LNCAP (cell line): Measurements from ENCODE around the gene TBX4.

Experiments used
- TF ChIP-seq, protein P1 (sequence below): fragments of 450-650 bp; IDR thresholded peaks from 2 replicates; pipeline ENCODE4 v1.5.1; 2017; ENCODE audit warnings: mild to moderate bottlenecking

The TBX4 gene

DNA sequence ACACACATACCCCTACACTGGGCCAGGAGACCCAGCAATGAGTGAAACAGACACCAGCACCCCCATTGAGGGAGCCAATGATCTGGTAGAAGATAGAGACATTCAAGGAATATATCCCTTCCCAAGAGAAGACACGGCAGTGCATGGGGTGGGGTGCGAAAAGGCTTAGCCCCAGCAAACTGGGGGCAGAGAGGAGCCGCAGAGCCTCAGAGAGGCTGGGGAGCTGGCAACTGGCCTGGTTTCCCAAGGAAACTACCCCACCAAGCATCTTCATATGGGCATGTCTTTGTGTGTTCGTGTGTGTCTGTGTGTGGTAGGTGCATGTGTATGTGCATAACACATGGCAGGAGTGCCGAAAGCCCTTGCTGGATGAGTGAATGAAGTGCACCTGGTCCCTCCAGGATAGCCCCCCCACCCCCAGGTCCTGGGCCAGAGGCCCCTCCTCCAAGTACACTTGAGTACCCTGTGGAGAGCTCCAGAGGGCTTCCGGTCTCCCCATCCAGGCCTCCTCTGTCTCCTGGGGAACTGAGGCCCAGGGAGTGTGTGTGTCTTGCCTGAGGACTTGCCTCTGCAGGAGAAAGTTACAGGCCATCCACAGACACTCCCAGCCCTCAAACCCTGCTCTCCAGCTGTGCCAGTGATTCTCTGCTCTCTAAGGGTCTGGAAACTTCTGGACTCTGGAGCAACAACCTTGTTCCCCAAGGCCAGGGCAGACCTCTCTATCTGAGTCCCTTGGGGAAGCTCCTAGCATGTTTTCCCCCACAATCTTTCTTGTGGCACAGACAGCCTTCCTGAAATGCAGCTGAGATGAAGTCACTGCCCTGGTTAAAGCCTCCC lies 36.6 kb upstream of the TBX4 start:
- TF ChIP-seq, protein P1, sequence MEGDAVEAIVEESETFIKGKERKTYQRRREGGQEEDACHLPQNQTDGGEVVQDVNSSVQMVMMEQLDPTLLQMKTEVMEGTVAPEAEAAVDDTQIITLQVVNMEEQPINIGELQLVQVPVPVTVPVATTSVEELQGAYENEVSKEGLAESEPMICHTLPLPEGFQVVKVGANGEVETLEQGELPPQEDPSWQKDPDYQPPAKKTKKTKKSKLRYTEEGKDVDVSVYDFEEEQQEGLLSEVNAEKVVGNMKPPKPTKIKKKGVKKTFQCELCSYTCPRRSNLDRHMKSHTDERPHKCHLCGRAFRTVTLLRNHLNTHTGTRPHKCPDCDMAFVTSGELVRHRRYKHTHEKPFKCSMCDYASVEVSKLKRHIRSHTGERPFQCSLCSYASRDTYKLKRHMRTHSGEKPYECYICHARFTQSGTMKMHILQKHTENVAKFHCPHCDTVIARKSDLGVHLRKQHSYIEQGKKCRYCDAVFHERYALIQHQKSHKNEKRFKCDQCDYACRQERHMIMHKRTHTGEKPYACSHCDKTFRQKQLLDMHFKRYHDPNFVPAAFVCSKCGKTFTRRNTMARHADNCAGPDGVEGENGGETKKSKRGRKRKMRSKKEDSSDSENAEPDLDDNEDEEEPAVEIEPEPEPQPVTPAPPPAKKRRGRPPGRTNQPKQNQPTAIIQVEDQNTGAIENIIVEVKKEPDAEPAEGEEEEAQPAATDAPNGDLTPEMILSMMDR: no peak

DNA sequence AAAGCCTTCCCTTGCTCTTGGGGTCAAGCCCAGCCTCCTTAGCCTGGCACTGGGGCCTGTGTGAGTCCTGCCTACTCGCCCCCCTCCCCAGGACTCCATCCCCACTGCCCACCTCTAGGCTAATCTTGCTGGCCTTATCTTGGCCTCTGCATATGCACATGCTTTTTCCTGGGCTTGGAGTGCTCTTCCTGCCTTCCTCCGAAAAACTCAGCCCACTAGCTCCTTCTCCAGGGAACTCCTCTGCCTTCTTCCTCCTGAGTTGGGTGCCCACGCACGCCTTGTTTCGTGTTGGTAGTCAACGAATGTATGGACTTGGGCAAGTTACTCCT lies 36.0 kb upstream of the TBX4 start:
- TF ChIP-seq, protein P1: no peak

DNA sequence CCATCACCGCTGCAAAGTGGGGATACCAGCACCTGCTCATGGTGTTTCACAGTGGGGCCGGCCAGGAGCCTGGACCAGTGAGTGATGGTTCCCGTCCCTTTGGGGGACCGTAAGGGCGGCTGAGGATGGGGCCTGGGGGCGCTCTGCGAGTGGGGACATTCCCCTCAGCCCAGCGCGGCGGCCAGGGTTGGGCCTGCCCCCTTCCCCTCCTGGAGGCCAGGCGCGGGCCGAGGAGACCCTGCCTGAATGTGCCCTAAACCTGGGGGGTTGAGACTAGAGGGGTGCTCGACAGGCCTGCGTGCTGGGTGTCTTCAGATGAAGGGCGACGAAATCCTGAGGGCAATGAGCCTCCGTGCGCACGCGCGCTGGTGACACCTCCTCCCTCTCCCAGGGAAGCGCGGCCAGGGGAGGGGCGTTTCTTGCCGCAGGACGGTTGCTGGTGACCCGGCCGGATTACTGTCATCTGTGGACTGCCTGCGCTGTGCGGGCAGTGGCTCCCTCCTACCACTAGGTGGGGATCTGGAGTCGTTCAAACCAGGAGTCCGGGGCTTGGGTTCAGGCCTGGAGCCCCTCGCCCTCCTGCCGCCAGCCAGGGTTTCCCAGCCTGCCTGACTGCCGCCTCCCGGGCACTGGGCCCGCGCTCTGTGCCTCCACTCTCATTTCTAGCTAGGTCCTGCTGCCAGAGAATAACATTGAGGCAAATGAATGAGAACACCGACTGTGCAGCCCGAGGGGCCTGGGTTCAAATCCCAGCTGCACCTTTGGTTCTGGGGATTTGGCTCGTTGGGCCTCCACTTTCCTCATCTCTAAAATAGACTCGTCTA lies 35.5 kb upstream of the TBX4 start:
- TF ChIP-seq, protein P1: peak; percentile 97

DNA sequence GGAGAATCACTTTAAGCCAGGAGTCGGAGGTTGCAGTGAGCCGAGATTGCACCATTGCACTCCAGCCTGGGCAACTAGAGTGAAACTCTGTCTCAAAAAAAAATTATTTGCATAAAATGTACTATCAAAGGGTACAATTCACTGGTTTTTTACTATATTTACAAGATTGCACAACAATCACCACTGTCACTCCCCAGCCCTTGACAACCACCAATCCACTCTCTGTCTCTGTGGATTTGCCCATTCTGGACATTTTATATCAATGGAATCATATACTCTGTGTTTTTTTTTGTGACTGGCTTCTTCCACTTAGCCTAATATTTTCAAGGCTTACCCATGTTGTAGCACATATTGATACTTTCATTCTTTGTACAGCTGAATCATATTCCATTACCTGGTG lies 33.8 kb upstream of the TBX4 start:
- TF ChIP-seq, protein P1: no peak

DNA sequence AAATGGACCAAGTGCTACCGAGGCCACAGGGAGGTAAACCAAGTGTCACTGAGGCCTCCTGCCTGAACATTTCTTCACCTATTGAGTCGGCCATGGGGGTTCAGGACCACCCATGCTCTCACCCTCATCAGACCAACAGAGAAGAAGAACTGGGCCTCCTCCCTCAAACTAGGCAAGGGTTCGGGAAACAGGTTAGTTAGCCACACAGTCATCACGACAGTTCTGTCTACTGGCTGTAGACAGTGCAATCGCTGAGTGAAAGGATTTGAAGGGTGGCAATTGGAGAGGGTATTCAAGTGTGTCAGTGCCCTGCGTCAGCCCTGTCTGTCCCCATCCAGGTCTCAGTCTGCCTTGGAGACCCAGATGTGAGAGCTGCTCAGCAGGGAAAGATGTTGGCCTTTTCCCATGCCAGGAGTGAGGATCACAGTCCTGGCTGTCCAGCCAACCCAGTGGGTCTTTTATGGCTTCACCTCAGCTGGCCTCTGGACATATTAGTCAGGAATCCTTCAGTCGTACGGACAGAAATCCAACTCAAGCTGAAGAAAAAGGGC lies 32.7 kb upstream of the TBX4 start:
- TF ChIP-seq, protein P1: no peak

DNA sequence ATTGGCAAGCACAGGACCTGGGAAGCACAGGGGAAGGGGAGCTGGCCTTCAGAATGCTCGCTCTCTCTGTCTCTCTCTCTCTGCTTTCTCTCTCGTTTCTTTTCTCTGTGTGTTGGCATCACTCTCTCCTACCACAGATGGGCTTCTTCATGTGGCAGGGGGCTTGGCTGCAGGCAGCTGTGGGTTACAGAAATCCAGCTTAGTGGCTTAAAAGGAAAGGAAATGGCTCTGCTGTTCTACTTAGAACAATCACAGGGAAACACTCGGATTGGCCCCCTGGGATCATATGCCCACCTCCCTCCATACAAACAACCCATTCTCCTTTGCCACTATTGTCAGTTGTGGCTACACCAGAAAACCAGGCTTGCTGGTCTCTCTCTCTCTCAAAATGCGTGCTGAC lies 32.2 kb upstream of the TBX4 start:
- TF ChIP-seq, protein P1: no peak

DNA sequence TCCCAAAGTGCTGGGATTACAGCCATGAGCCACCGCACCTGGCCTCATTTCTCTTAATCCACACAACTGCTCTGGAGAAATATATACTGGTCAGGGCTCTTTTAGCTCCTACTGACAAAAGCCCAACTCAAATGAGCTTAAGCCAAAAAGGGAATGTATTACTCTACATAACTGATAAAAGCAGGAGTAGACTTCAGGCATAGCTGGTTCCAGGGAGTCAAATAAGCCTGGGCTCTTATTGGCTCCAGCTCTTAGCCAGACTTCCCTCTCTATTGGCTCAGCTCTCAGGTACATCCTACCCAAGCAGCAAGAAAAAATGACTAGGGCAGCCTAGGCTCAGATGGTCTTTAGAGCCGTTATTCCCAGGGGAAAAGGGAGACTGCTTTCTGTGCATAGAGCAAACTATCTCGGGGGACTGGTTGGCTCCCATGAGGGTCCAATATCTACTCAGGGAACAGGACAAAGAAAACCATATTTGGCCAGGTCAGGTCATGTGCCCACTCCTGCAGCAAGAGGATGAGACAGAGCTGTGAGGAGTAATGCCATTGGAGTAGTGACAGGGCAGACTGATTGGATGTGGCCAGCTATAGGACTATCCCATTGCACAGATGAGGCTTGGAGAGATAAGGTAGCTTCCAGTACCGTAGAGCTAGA lies 31.4 kb upstream of the TBX4 start:
- TF ChIP-seq, protein P1: no peak
